GM23248 (cell line): ENCODE data around the gene TSPAN7.

ENCODE experiments used
- EZH2 ChIP-seq: fragments of 200-600 bp; sonication (generic); IDR thresholded peaks from 2 replicates; pipeline ENCODE4 v1.6.1; 2018; ENCODE audit warnings: antibody characterized with exemption, mild to moderate bottlenecking; ENCODE audit not compliant: insufficient read depth, poor library complexity, severe bottlenecking
- EZH2phosphoT487 ChIP-seq: fragments of 200-600 bp; sonication (generic); IDR thresholded peaks from 2 replicates; pipeline ENCODE4 v1.6.1; 2018; ENCODE audit warnings: antibody characterized with exemption, moderate library complexity, mild to moderate bottlenecking, low read depth; ENCODE audit not compliant: insufficient read depth

DNA sequence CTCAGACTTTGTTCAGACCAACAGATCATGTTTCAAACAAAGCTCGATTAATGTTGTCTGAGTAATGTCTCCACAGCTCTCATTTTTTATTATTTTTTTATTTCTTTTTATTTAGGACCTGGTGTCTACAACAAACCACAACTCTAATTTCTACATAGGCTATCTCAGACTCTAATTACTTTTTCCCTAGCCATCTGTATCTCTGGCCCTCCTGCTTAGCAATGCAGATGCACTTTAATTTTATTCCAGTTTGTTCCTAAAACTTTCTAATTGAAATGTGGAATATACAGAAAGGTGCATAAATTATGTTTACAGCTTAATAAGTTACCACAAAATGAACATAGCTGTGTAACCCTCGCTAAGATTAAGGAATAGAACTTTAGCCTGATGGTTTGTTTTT, 120.8 kb downstream of the TSPAN7 start:
- no peak for TF ChIP-seq EZH2
- TF ChIP-seq EZH2phosphoT487: no peak
